ENCODE data around the gene DOC2A. TPM values are rescaled to one million over a fixed set of nuclear protein-coding genes. Genes with fewer than 3 reads are reported as not detected.

The DOC2A gene
- total and polyA plus RNA-seq, 9 of the 15 experiments (the other 6 are each of a cell fraction or from before 2014, with no cell fraction given), result 0.03 to 0.38 (median 0.28) TPM; not detected in 1

- TF ChIP-seq NELFE (IDR thresholded peaks at IDR 0.05; ENCODE audit: insufficient read depth, insufficient read length), result no peak
- no peak for TF ChIP-seq SRSF1 (IDR thresholded peaks at IDR 0.05; ENCODE audit: low read depth, low read length)
- TF ChIP-seq KDM2B (CRISPR knock-in tag; IDR thresholded peaks at IDR 0.05), result 0 out of 2 replicates have a peak, but pooled peaks have one; percentile 3
- peak; percentile 93 for TF ChIP-seq POLR2A (conservative IDR thresholded peaks at IDR 0.05)
- no peak for TF ChIP-seq MAX (CRISPR knock-in tag; IDR thresholded peaks at IDR 0.05)
- TF ChIP-seq NR2C1 (IDR thresholded peaks at IDR 0.05), result peak; percentile 63; the same call in 1 of the 2 replicates
- TF ChIP-seq NR2C1 (tag; IDR thresholded peaks at IDR 0.05), result peak; percentile 87
- TF ChIP-seq ATF3 (IDR thresholded peaks at IDR 0.05), result peak; percentile 60
- TF ChIP-seq ATF3 (CRISPR knock-in tag; conservative IDR thresholded peaks at IDR 0.05), result peak; percentile 90
- no peak for TF ChIP-seq SREBF1 (IDR thresholded peaks at IDR 0.05; ENCODE audit: borderline replicate concordance, low read depth, low read length)
- peak; percentile 37; the same call in 1 of the 2 replicates for TF ChIP-seq POLR2AphosphoS5 (IDR thresholded peaks at IDR 0.05; ENCODE audit: control insufficient read depth, insufficient read depth, low read depth, low read length)
- 0 out of 2 replicates have a peak, but pooled peaks have one; percentile 19 for TF ChIP-seq MAFK (IDR thresholded peaks at IDR 0.05; ENCODE audit: low read length)
- no peak for TF ChIP-seq SMAD3 (CRISPR knock-in tag; conservative IDR thresholded peaks at IDR 0.05)
- TF ChIP-seq ESRRA (IDR thresholded peaks at IDR 0.05; ENCODE audit: borderline replicate concordance, low read depth), result peak; percentile 70; the same call in 1 of the 2 replicates
- TF ChIP-seq CBFA2T2 (conservative IDR thresholded peaks at IDR 0.05), result no peak
- TF ChIP-seq ZNF134 (CRISPR knock-in tag; conservative IDR thresholded peaks at IDR 0.05), result no peak; the same call in 1 of the 2 replicates
- no peak for TF ChIP-seq NR0B1 (IDR thresholded peaks at IDR 0.05; ENCODE audit: partially characterized antibody)
- 0 out of 2 replicates have a peak, but pooled peaks have one; percentile 51 for TF ChIP-seq HMGXB4 (CRISPR knock-in tag; IDR thresholded peaks at IDR 0.05)
- TF ChIP-seq ETV5 (CRISPR knock-in tag; IDR thresholded peaks at IDR 0.05; ENCODE audit: low read depth), result peak; percentile 96
- no peak for TF ChIP-seq U2AF1 (optimal IDR thresholded peaks at IDR 0.05; ENCODE audit: low read depth, low read length)
- no peak for TF ChIP-seq ZNF217 (CRISPR knock-in tag; IDR thresholded peaks at IDR 0.05)
- no peak for TF ChIP-seq HDAC8 (tag; IDR thresholded peaks at IDR 0.05)
- no peak for TF ChIP-seq RFX1 (IDR thresholded peaks at IDR 0.05)
- no peak for TF ChIP-seq XRCC3 (IDR thresholded peaks at IDR 0.05)
- no peak for TF ChIP-seq XRCC4 (IDR thresholded peaks at IDR 0.05; ENCODE audit: extremely low read depth, insufficient read depth, insufficient read length)
- no peak for TF ChIP-seq PTBP1 (IDR thresholded peaks at IDR 0.05; ENCODE audit: low read depth, low read length)
- TF ChIP-seq SMARCA4 (IDR thresholded peaks at IDR 0.05), result peak; percentile 17; the same call in 1 of the 2 replicates
These were observed 14.7 kb downstream of the DOC2A start, which contains the start of gene INO80E (continued) for GRCh38 chr16:29995911-29996765.
